ENCODE measurements around the gene PTMA. TPM values are rescaled to one million over a fixed set of nuclear protein-coding genes. Genes with fewer than 3 reads are reported as not detected.

PTMA gene
- total and polyA plus RNA-seq, 2 of the 4 experiments (the other 2 are of a cell fraction), result 380 to 742 TPM

DNA sequence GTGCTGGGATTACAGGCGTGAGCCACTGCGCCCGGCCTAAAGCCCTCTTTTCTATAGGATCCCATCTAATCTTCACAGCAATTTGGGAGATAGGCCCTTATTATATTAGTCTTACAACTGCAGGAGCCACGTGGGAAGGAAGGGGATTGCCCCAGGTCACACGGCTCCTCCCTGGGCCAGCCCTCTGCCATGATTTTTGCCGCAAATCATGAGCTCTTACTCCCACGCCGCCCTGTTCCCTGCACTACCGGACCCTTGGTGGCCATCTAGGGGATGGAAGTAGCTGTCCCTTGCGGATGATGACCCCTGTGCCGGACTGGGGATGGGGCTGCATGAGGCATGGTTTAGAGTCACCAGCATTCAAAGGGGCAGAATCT lies 28.4 kb upstream of the PTMA start:
- Histone ChIP-seq H2BK120ac (ENCODE audit: low read depth, low read length) (no peak overlapping the region), H2BK5ac (ENCODE audit: low read depth, low read length, poor library complexity, severe bottlenecking) (no peak overlapping the region), H2BK20ac (ENCODE audit: low read depth, low read length) (no peak overlapping the region), H3K18ac (ENCODE audit: low read depth, low read length) (no peak overlapping the region), H3K23ac (ENCODE audit: low read depth, low read length) (no peak overlapping the region), H3K27me3 (ENCODE audit: control insufficient read depth, insufficient read depth, low read length) (no peaks in the 10 kb centered on the region), H3K56ac (ENCODE audit: extremely low read depth, insufficient read depth, low read length) (no peak overlapping the region), H3K9me1 (ENCODE audit: insufficient read depth, low read length) (no peaks in the 10 kb centered on the region), H4K5ac (ENCODE audit: low read depth, low read length) (no peak overlapping the region), H2AFZ (replicated peaks; ENCODE audit: low read length, poor library complexity) (peak overlapping the region; percentile 53), H2AK9ac (replicated peaks; ENCODE audit: low read depth, low read length, poor library complexity) (peak overlapping the region; percentile 91), H3K4me3 (ENCODE audit: insufficient read depth, low read depth, low read length) (no peak overlapping the region), H3K4ac (ENCODE audit: low read depth, low read length) (peak overlapping the region; percentile 85), H2BK15ac (ENCODE audit: low read depth, low read length) (no peak overlapping the region), H3K14ac (replicated peaks; ENCODE audit: low read depth, low read length) (no peak overlapping the region), H2AK5ac (ENCODE audit: low read depth, low read length) (peak overlapping the region; percentile 81; the same call in 1 of the 2 replicates), H3K27ac (ENCODE audit: insufficient read depth, low read length) (no peak overlapping the region), H4K20me1 (ENCODE audit: insufficient read depth, low read length) (no peaks in the 10 kb centered on the region), H3K36me3 (ENCODE audit: control insufficient read depth, insufficient read depth, low read length) (no peaks in the 10 kb centered on the region), H4K8ac (ENCODE audit: low read depth in 2 of 2, low read length in 2 of 2) (peak overlapping the region; percentile 13 to 99; a peak in 3 of 4 replicates), H3K4me1 (ENCODE audit: control insufficient read depth, insufficient read depth, low read length) (peaks cover 8% of the 10 kb centered on the region), H3K9me3 (ENCODE audit: control insufficient read depth, insufficient read depth, low read length) (no peaks in the 10 kb centered on the region), H3K4me2 (ENCODE audit: low read depth, low read length) (no peak overlapping the region), H4K91ac (ENCODE audit: insufficient read depth, low read depth, low read length) (0 out of 2 replicates have a peak overlapping the region, but pooled peaks have one; percentile 35), H3K9ac (ENCODE audit: low read depth, low read length) (no peak overlapping the region), H3K79me1 (ENCODE audit: low read depth in 1 of 2, low read length in 2 of 2) (peaks cover 2 to 16% of the 10 kb centered on the region in 2 experiments; a peak in 3 of 4 replicates)
- no peak for ATAC-seq (ENCODE audit: low read depth)
- dilution Hi-C loops (cut with HindIII; ENCODE audit: low sequenced_read_pairs, unreplicated experiment), result no loop called here
- 100% methylated on average over 1 of the region's 11 CpGs; no CpG with 5 or more reads in 1 of the 2 experiments for WGBS, 2 experiments (ENCODE audit: extremely low coverage in 2 of 2, insufficient read length in 1 of 2)
- TF ChIP-seq CHD1 (IDR thresholded peaks at IDR 0.05; ENCODE audit: low read depth, low read length) (no peak), NFE2L2 (IDR thresholded peaks at IDR 0.05; ENCODE audit: low read depth, low read length) (no peak), CEBPB (IDR thresholded peaks at IDR 0.05; ENCODE audit: low read depth, low read length) (no peak), POLR2A (IDR thresholded peaks at IDR 0.05; ENCODE audit: low read depth, low read length) (no peak), RCOR1 (IDR thresholded peaks at IDR 0.05; ENCODE audit: insufficient replicate concordance, low read length) (no peak), MXI1 (IDR thresholded peaks at IDR 0.05; ENCODE audit: borderline replicate concordance, low read depth, low read length) (no peak), BHLHE40 (IDR thresholded peaks at IDR 0.05; ENCODE audit: low read depth, low read length) (no peak)
- TF ChIP-seq, protein P1, sequence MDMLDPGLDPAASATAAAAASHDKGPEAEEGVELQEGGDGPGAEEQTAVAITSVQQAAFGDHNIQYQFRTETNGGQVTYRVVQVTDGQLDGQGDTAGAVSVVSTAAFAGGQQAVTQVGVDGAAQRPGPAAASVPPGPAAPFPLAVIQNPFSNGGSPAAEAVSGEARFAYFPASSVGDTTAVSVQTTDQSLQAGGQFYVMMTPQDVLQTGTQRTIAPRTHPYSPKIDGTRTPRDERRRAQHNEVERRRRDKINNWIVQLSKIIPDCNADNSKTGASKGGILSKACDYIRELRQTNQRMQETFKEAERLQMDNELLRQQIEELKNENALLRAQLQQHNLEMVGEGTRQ (IDR thresholded peaks at IDR 0.05; ENCODE audit: low read depth, low read length), result no peak
- CTCF ChIA-PET, result no interaction called here
- no peak for DNase-seq
- POLR2A ChIA-PET (ENCODE audit: unreplicated experiment), result no interaction called here
- intact Hi-C loops (cut with micrococcal nuclease), result loop anchor here (10.0 kb wide), 1 partner anchor 105 kb away; the partner anchor contains the start of genes COPS7B and PDE6D
- in situ Hi-C loops (cut with MboI; ENCODE audit: low sequenced_read_pairs), result loop anchor here (5.0 kb wide), 1 partner anchor 32 kb away; no protein-coding TSS in a partner anchor
- no TSS peak for BruUV-seq (replicated peaks)

Data from IMR-90 (cell line).